Measurements from ENCODE around the gene PTPRT. TPM values are rescaled to one million over a fixed set of nuclear protein-coding genes. Genes with fewer than 3 reads are reported as not detected.

Gene PTPRT
- total RNA-seq, 1 experiment from 2014 or later = 0.13 TPM

GRCh38 chr20:43238266-43238665, 48.6 kb upstream of the PTPRT start:
- no peak for TF ChIP-seq CTCF (conservative IDR thresholded peaks at IDR 0.05)
- H3T11ph ChIP-seq (ENCODE audit: low read length) = no peak overlapping the region
- no peak overlapping the region for H2BK15ac ChIP-seq (ENCODE audit: low read depth, low read length)
- no peak overlapping the region for H3K14ac ChIP-seq (ENCODE audit: insufficient read depth, low read length)
- H3K79me1 ChIP-seq (ENCODE audit: insufficient read depth, low read depth, low read length, poor library complexity, severe bottlenecking) = no peaks in the 10 kb centered on the region
- no peak overlapping the region for H3K23ac ChIP-seq (ENCODE audit: insufficient read length, low read depth, low read length)
- Mint-ChIP-seq H3K27ac (no peak overlapping the region), H3K4me1 (peaks cover 7% of the 10 kb centered on the region in 2 experiments; a peak in 3 of 4 replicates), H3K9me3 (no peaks in the 10 kb centered on the region), H3K4me3 (no peak overlapping the region), H3K27me3 (ENCODE audit: low read depth) (peaks cover 42% of the 10 kb centered on the region), H3K36me3 (ENCODE audit: insufficient read depth in 1 of 3, low read depth in 3 of 3) (no peaks in the 10 kb centered on the region)
- no peaks in the 10 kb centered on the region for H3K27me3 ChIP-seq (ENCODE audit: insufficient read depth, low read length)
- H3K56ac ChIP-seq (ENCODE audit: insufficient read length, low read depth, low read length) = no peak overlapping the region
- WGBS (ENCODE audit: extremely low coverage, insufficient read length, low lambda C conversion rate) = no CpG with 5 or more reads among the region's 5 CpGs
- H2AK5ac ChIP-seq (ENCODE audit: insufficient read length, low read length) = no peak overlapping the region
- no peaks in the 10 kb centered on the region for H3K9me3 ChIP-seq (ENCODE audit: control insufficient read depth, low read depth, low read length)
- no peak overlapping the region for H4K91ac ChIP-seq (ENCODE audit: insufficient read length, low read depth, low read length)
- H3K9ac ChIP-seq (ENCODE audit: extremely low read depth, insufficient read length, low read length) = no peak overlapping the region
- no peak overlapping the region for H4K5ac ChIP-seq (ENCODE audit: insufficient read length, low read depth, low read length)
- no peak overlapping the region for H3K4ac ChIP-seq (ENCODE audit: low read depth, low read length)
- no peak overlapping the region for H2AFZ ChIP-seq (ENCODE audit: low read length)
- no peaks in the 10 kb centered on the region for H3K23me2 ChIP-seq (ENCODE audit: insufficient read length, low read depth, low read length, poor library complexity, severe bottlenecking)
- no peaks in the 10 kb centered on the region for H3K79me2 ChIP-seq (ENCODE audit: insufficient read depth, low read length)
- no peak overlapping the region for H3K4me2 ChIP-seq (ENCODE audit: insufficient read depth, insufficient read length, low read length)
- no peak overlapping the region for H3K18ac ChIP-seq (ENCODE audit: insufficient read length, low read depth, low read length)
- no peak overlapping the region for H2BK120ac ChIP-seq (ENCODE audit: low read depth, low read length, poor library complexity, severe bottlenecking)
- no peak overlapping the region for H2BK12ac ChIP-seq (ENCODE audit: insufficient read length, low read depth, low read length)
- H3K4me1 ChIP-seq (ENCODE audit: insufficient read depth, low read length) = no peaks in the 10 kb centered on the region
- H2BK20ac ChIP-seq (ENCODE audit: low read depth, low read length, poor library complexity, severe bottlenecking) = no peak overlapping the region
- no peak overlapping the region for H2BK5ac ChIP-seq (ENCODE audit: insufficient read length, low read length)
- DNase-seq = no peak
- H3K27ac ChIP-seq (ENCODE audit: insufficient read length, low read depth, low read length) = no peak overlapping the region
- no peak overlapping the region for H4K8ac ChIP-seq (replicated peaks; ENCODE audit: insufficient read length, low read depth, low read length)
- H4K20me1 ChIP-seq (ENCODE audit: control insufficient read depth, insufficient read depth, insufficient read length) = no peaks in the 10 kb centered on the region
